HG03139 (cell line): ENCODE measurements around the gene TOR1B.
A peak's percentile ranks its signal among the peaks of the same experiment; 100 is the strongest.

Experiments used
- ATAC-seq: cut with Tn5 transposase; IDR thresholded peaks from one replicate; pipeline ENCODE4 v1.9.1; 2021; ENCODE audit not compliant: unreplicated experiment

The TOR1B gene

DNA sequence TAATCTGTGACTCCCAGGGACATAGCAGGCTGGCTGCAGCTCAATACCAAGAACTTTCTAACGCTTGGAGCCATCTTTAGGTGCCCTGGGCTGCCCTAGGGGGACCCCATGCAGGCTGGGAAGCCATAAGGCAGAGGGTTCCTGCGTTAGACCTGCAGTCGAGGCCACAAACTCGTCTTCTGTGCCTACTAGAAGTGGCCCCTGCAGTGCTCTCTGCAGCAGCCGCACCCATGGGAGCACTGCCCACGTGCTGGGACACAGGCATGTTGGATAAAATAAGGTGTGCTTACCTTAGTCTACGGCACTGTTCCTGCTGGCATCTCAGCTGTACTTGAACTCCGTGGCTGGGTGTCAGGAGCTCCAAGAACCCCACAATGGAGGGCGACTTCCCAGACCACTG is 9.4 kb downstream of the TOR1B start:
- ATAC-seq = no peak

DNA sequence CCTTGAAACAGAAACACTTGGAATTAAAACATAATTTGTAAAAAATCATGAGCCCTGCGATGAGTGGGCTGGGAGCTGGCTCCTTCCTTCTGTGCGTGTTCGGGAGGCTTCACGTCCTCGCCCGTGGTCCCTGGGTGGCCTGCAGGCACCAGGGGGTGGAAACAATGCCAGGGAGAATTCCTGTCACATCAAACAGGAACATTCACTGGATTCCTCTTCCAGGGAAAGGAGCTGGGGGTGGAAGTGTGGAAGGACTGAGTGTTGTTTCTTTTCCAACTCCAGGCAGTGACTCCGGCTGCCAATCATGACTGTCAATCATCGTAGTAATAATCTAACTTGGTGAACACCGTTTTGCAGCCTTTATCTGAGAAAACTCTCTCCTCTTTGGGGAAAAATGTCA is 10.7 kb downstream of the TOR1B start:
- ATAC-seq = no peak

DNA sequence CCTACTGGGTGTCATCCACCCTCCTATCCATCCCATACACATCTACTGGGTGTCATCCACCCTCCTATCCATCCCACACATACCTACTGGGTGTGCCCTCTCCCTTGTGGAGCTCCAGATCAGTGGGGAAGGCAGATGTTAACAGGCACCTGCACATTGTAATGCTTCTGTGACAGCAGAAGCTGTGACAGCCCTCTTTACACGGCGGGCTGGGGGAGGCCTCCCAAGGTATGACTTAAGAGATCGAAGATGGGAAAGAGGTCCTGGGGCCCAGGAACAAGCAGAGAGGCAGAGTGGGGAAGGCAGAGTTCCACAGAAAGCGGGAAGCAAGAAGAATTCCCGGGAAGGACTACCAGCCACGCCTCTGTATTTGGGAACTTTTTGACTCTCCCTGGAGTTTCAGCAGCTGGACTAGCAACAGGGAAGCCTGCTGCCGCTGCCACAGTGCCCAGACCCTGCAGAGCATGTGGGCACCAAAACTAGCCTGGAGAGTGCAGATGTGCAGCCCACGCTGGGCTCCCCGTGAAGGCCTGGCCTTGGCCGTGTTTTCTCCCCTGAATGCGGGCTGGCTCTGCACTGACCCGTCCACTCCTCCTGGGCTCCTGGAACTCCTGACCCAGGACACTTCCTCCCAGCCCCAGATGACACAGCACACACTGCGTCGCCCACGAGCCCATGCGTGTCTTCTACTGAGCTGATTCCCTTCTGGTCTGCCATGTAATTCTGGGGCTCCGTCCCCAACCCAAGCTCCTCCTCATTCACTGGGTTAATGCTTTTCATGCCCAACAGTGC is 11.6 kb downstream of the TOR1B start:
- ATAC-seq = no peak

DNA sequence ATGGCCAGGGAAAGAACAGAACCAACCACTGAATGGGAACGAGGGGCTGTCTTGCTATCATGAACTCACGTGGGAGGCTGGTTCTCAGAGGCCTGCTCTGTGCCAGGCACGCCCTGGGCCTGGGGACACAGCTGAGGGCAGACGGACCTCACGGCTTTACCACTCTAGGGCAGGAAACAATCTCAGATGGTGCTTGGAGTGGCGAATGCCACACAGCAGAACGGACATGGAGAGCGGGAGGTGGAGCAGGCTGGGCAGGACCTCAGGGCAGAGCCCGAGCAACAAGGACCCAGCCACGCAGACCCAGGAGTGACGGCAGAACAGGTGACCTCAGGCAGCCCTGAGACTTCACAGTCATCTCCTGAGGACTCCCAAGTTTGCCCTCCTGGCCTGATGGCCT is 12.3 kb downstream of the TOR1B start:
- ATAC-seq = no peak

DNA sequence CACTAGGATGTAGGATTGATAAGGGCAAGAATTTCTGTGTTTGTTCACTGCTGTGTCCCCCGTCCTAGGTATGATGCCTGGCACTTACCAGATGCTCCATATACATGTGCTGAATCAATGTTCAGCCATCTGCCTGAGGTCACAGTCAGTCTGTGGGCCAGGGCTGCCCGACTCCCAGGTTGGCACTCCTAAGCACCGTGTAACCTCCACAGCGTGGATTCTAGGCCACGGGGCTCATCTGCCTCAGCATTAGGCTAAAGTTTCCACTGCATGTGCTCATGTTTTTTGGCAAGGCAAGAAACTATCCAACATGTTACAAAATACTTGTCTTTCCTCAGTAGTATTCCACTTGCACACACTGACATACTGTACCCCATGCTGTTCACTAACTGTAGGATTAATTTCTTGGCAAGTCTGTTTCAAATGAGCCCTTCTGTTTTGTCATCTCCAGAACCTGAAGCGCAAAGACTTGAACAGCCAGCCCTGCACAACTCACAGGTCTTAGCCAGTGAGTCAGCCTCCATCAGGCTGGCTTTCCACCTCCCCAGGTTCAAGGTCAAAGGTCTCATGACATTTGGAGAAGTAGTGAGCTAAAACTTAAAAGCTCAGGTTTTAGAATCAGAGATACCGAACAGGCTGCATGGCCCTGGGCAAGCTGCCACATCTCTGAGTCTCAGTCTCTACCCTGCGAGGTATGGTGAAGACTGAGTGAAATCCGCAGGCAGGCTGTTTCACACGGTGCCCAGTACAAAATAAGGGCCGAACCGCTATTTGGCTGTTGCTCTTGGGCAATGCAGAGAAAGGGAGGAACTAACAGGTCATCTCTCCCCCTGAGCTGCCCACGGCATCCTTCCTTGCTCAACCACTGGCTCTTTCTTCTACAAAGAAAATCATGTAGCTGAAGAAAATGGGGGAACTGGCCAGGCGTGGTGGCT is 13.8 kb downstream of the TOR1B start:
- ATAC-seq = no peak

DNA sequence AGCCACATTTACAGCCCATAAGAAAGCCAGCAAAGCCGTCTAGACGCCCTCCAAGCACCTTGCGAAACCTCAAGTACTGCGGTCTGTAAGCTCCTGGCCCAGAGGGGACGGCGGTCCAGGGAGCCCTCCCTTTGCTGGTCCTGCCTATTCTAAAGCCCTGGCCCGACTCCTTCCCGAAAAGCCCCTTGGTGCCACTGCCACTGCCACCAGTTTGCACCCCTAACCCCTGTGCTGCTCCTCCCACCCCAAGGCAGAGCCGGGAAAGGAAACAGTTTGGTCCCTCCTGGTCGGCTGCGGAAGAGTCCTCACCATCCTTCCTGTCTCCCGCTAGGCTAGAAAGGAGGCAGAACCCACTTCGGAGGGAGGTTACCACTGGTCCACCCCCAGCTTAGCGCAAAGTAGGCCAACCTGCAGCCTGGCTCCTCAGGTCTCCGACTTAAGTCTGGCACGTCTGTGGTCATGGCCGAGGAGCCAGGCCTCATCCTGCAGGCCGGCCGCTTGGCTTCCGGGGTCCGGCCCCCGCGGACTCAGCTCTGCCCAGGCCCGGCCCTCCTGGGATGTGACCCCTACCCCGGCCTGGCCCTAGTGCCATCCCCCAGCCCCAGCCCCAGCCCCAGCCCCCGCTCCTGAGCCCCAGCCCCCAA is 20.0 kb downstream of the TOR1B start:
- no peak for ATAC-seq

DNA sequence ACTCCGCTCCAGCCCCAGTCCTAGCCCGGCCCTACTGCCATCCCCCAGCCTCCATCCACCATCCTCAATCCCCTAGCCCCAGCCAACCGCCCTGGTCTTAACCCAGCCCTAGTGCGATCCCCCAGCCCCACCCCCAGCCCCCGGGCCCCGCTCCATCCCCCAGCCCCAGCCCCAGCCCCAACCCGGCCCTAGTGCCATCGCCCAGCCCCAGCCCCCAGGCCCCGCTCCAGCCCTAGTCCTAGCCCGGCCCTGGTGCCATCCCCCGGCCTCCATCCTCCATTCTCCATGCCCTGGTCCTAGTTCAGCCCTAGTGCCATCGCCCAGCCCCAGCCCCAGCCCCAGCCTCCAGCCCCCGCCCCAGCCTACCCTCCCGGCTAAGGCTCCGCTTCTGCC is 20.6 kb downstream of the TOR1B start:
- ATAC-seq = no peak

DNA sequence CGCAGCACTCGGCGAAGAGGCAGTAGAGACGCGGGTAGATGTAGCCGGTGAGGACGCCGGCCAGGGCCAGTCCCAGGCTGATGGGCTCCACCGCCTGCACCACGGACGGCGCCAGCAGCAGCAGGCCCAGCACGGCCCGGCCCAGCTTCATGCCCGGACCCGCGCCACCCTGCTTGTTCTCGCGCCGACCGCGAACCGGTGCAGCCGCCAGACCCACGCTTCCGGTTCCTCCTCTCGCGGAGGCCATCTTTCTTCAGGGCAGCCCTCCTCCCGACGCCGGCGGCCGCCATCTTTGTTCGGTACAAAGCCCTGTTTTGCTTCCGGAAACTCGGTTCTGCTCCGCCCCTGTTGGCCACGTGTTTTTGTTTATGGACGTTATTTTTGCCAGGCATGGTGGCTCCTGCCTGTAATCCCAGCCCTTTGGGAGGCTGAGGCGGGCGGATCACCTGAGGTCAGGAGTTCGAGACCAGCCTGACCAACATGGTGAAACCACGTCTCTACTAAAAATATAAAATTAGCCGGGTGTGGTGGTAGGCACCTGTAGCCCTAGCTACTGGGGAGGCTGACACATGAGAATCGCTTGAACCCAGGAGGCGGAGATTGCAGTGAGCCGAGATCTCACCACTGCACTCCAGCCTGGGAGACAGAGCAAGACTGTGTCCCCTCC is 21.1 kb downstream of the TOR1B start, which contains the start of gene TOR1A:
TSS of gene TOR1A (minus strand) at position 202 of the 667 bp plus-strand sequence. CDS start at position 151, 51 bp downstream.
- ATAC-seq = peak; percentile 93

DNA sequence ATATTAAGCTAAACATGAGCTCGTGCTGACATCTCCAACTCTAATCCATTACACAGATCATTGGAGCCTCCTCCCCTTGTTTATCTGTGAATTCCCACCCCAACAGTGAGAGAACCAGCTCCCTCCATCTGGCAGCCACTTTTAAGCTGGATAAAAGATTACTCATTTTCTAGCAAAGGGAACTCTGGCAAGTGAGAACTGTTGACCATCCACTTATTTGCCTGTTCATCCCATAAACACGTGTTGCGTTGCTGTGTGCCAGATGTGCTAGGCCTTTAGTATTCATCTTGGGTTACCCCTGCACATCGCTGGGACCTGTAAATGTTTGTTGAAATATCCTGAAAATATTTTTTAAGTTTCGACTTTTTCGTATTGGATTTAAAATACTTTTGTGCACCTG is 23.4 kb downstream of the TOR1B start:
- ATAC-seq = no peak

DNA sequence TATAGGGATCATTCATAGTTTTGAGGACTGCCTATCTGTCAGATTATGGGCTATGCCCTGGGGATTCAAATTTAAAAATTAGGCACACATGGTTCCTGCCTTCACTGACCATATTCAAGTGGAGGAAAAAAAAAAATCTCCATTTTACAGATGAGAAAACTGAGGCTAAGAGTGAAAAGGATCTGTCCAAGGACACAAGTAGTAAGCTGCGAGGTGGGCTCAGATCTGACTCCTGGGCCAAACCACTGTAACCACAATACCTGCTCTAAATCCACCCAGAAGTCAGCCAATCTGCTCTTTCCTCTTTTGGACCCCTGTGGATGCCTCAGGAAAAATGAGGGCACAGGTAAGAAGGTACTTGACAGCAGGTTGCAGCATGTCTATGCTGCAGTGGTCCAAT is 23.8 kb downstream of the TOR1B start:
- no peak for ATAC-seq

DNA sequence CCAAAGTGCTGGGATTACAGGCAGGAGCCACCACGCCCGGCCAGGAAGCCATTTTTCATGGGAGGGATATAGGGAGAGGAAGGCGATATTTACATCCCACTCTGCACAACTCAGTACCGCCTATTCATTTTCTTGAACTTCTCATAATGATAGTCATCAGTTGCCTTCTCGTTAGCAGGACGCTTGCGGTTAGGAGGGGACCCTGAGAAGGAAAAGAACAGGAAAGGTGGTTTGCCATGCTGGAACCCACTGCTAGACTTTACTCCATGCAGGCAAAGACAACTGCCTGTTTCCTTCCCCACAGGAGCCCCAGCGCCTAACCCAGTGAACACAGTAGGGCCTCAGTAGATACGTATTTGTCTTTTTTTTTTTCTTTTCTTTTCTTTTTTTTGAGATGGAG is 25.1 kb downstream of the TOR1B start:
- no peak for ATAC-seq

DNA sequence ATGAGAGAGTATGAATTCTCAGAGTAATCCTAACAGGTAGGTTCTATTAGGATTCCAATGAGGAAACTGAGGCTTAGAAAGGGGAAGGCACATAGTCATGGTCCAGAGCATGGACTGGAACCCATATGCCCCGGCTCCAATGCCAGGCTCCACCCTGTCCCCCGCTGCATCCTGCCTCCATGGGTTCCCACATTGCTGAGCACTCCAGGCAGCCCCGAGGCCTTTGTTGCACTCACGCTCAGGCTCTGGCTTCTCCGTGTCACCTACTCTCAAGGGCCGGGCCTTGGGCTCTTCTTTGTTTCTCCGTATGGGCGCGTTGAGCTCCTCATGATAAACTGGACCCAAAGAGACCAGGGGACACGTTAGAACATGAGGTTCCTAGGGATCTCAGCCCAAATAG is 26.0 kb downstream of the TOR1B start:
- ATAC-seq = no peak

DNA sequence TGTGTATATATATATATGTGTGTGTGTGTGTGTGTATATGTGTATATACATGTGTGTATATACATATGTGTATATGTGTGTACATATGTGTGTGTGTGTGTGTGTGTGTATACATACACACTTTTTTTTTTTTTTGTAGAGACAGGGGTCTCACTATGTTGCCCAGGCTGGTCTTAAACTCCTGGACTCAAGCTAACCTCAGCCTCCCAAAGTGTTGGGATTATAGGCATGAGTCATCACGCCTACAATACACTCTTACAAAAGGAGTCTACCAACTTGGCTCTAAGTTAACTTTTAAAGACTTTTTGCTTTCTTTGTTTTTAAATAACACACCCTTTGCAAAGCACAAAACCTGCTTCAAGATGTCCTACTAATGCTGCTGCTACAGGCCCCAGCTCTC is 30.0 kb downstream of the TOR1B start:
- no peak for ATAC-seq

DNA sequence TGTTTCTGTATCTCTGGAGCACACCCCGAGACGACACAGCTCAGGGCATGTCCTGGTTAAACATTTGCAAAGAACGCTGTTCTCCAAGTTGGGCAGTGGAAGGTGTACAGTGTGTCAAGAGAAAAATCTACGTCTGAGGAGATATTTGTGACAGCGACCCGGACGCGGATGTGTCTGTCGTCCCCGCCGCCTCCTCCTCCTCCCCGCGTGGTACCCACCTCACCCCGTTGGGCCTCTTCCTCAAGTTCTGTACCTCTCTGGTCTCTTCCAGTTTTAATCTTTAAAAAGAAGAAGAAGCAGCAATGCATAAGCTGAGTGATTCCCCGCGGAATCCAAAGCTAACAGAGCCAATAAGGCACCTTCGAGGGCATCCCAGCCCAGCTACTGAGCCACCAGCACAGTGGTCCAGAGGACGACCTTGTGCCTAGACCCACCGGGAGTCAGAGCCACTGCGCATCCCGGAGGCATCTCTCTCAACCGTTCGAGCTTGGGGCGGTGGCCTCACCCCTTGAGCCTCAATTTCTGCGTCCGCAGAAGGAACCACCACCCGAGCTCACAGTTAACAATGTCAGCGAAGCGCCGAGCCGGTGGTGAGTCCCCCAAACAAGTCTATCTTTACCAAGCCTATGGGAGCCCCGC is 31.6 kb downstream of the TOR1B start:
- peak; percentile 18 for ATAC-seq

DNA sequence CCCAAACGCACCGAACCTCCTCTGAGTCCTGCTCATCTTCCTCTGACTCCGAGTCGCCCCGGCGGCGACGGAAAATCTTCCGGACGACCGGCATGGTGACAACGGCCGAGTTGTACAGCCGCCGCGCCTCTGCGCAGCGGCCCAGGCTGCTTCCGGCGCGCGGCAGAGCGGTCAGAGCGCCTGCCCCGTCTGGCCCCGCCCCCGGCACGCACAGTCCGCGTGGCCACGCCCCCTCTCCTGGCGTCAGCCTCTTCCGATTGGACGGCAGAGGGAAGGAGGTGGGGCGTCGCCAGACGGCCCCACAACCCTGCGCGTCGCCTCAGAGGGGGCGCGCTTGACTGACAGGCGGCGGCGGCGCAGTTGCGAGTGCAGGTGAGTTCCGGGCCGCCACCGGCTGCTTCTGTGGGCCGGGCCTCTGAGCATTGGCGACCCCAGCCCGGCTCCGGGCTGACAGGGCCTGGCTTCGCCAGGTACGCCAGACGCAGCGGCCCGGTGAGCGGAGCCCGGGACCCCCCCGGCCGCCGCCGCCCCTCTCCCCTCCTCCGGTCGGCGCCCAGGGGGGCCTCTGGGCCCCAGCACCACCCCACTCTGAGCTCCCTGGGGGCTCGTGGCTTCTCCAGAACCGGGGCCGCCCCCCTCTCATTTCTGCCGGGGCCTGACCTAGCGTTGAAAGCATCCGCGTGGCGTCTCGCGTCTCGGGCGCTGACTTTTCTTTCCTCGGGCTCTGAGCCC is 32.3 kb downstream of the TOR1B start, which contains the start of the genes C9orf78 and USP20:
TSS of gene C9orf78 (minus strand) at position 148 of the 732 bp plus-strand sequence. CDS start at position 94, 54 bp downstream.
TSS of gene USP20 (plus strand) at position 331 of the 732 bp plus-strand sequence. CDS start 17,098 bp downstream, outside the sequence.
- ATAC-seq = peak; percentile 88

DNA sequence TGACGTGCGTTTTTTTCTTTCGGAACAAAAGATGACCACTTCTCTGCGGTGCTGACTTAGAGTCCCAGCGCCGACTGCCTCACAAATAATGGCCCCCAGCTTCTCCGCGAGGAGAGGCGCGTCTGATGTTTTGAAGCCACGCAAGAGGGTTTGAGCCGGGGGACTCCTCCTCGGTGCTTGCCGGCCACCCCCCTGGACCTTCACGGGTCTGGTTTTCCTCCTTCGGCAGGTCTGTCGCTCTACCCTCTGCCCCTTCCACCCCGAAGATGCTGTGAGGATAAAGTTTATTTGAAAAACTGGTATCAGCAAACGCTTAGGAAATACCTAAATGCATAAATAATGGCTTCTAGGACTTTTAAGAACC is 32.9 kb downstream of the TOR1B start:
- no peak for ATAC-seq

DNA sequence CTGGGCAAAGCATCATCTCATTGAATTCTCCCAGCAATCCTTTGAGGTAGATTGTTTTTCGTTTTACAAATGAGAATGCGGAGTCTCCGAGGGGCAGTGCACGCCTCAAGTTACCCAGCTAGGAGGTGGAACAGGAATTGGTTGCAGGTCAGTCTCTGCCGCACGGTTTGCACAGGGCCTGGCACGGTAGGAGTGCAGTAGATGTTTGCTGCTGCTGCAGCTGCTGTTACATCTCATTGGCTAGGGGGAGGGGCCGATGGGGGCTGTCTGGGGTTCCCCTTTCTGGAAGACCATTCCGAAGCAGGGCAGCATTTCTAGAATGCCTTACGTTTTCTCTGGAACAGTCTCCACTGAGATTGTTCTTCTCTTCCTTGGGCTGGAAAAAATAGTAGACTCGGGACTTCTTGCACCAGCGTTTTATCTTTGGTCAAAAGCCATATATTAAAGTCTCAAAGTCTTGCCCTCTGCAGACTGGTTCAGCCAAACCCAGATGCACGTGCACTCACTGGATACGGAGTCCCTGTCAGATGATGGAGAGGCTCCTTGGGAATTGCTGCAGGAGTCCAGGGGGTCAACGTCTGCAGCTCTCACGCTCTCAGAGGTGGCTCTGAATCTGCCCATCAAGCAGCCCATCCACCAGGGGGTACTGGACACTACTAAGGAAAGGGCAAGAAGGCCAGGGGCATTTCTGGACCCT is 33.5 kb downstream of the TOR1B start:
- no peak for ATAC-seq

DNA sequence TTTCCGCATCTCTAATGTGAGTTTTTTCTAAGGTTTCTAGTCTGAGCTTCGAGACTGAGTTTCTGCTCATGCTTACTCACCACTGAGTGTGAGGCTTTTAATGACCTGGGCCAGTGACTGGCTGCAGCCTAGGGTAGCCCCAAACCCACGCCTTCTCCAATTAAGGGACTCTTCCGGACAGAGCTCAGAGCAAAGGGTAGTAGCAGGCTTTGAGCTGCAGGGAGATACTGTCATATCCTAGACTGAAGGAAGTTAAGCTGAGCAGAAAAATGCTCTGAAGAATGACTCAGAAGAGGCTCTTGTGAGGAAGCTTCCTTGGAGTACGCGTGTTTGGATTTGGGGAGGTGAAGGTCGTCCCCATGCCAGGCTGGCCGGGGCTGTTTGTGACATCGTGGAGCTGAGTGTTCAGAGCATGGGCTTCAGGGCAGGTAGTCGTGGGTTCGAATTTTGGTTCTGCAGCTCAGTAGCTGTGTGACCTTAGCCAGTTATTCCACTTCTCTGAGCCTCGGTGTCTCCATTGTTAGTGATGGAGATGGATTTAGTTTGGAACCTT is 35.8 kb downstream of the TOR1B start:
- no peak for ATAC-seq
